Stimulated activated CD8-positive, alpha-beta memory T cell treated with anti-CD3 and anti-CD28 coated beads, Interleukin-4, amount 100 ng/mL, for 4 hours (primary cell): ENCODE data around the gene CLIP1.
"Not testable (repeated sequence)": the region's sequence is repeated elsewhere in the genome, so short reads cannot be mapped to it uniquely, and the experiment has no call there.

Experiments
- DNase-seq, 2 donors: peaks; one replicate each; pipeline ENCODE4 v3.0.0-alpha.2; 2020; ENCODE audit warnings: low read depth in 2 of 2, low spot score in 1 of 2

CLIP1 gene

GRCh38 chr12:122356991-122357390 is 65.5 kb downstream of the CLIP1 start:
- DNase-seq, result not testable (repeated sequence)

- DNase-seq, result peak; percentile 7 to 29
These were observed 66.3 kb downstream of the CLIP1 start for GRCh38 chr12:122356192-122356635.

GRCh38 chr12:122355706-122356105 is 66.8 kb downstream of the CLIP1 start:
- DNase-seq, result no peak

GRCh38 chr12:122354958-122355641 is 67.4 kb downstream of the CLIP1 start:
- DNase-seq, result no peak

GRCh38 chr12:122352394-122352793 is 70.1 kb downstream of the CLIP1 start:
- DNase-seq, result no peak

- no peak for DNase-seq
These were observed 72.2 kb downstream of the CLIP1 start for GRCh38 chr12:122350141-122350848.

- DNase-seq, result no peak
These were observed 73.4 kb downstream of the CLIP1 start for GRCh38 chr12:122349078-122349477.

GRCh38 chr12:122348505-122348904 is 74.0 kb downstream of the CLIP1 start:
- DNase-seq, result no peak

- no peak for DNase-seq
These were observed 76.4 kb downstream of the CLIP1 start for GRCh38 chr12:122346054-122346453.

GRCh38 chr12:122345042-122345441 is 77.4 kb downstream of the CLIP1 start:
- no peak for DNase-seq

GRCh38 chr12:122336015-122336946 is 86.2 kb downstream of the CLIP1 start:
- DNase-seq, result peak in 1 of 2 donors; percentile 15

- DNase-seq, result no peak
These were observed 89.1 kb downstream of the CLIP1 start for GRCh38 chr12:122333142-122334087.

- no peak for DNase-seq
These were observed 94.7 kb downstream of the CLIP1 start for GRCh38 chr12:122327494-122328385.

GRCh38 chr12:122327014-122327413 is 95.5 kb downstream of the CLIP1 start:
- no peak for DNase-seq

GRCh38 chr12:122326586-122326985 is 95.9 kb downstream of the CLIP1 start:
- DNase-seq, result no peak

- no peak for DNase-seq
These were observed 99.0 kb downstream of the CLIP1 start for GRCh38 chr12:122323311-122324019.

GRCh38 chr12:122322501-122322900 is 100.0 kb downstream of the CLIP1 start:
- DNase-seq, result no peak
